Erythroblast (primary cell): Measurements from ENCODE around the gene DOCK1.

Experiments used
- GATA1 ChIP-seq: IDR thresholded peaks from 2 replicates; pipeline ENCODE4 v1.6.1; 2011; ENCODE audit warnings: low read depth, mild to moderate bottlenecking, control low read depth, low read length, moderate library complexity
- POLR2A ChIP-seq: IDR thresholded peaks from 2 replicates; pipeline ENCODE4 v1.6.1; 2011; ENCODE audit warnings: mild to moderate bottlenecking, low read length

DNA sequence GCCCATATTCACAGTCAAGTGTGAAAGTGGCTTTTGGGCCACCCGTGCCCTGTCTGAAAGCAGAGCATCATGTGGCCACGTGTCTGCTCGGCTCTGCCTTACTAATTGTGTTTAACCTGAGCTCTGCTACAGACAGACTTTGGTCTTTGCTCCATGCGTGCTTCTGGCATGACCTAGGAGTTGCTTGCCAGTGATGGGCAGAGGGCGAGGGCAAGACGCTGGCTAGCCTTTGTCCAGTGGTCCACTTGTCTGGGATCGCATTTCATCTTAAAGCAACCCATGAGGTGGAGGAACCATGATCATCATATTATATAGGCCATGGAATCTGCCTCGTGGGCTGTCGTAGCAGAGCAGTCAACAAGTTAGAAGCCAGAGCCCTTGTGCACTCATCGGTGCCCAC, 414.5 kb downstream of the DOCK1 start:
- TF ChIP-seq POLR2A (no peak), GATA1 (no peak)
